HCT116 (cell line): ENCODE data around the gene UAP1. TPM values are rescaled to one million over a fixed set of nuclear protein-coding genes. Genes with fewer than 3 reads are reported as not detected.

Experiments used
- ATAC-seq: fragments of 200-7000 bp; cut with Tn5 transposase; 2 replicates; pipeline ENCODE4 v1.9.1; 2020; ENCODE audit warnings: mild to moderate bottlenecking, moderate library complexity
- Bru-seq: library from RNA; stranded (reverse); fragments of 400-500 nt; gene quantifications from one replicate; lab custom pipeline; 2021; lab: Mats Ljungman, UMichigan
- BruChase-seq, 2 experiments: library from RNA; stranded (reverse); fragments of 400-500 nt; gene quantifications; one replicate each; lab custom pipeline; 2021; lab: Mats Ljungman, UMichigan
- BruUV-seq: library from RNA; stranded (reverse); fragments of 400-500 nt; replicated peaks from 2 replicates; lab custom pipeline; 2021; lab: Mats Ljungman, UMichigan
- CTCF ChIA-PET: fragments of 300-600 bp; sonication (Branson Sonifier 250); formaldehyde crosslinking; loops from one replicate; lab custom pipeline; 2021; ENCODE audit warnings: antibody characterized with exemption; lab: Charles Lee
- POLR2A ChIA-PET: fragments of 300-600, 350-600 bp; sonication (Branson Sonifier 250); formaldehyde crosslinking; loops from one replicate; lab custom pipeline; 2021; ENCODE audit warnings: antibody characterized with exemption; lab: Charles Lee
- RAD21 ChIA-PET, 2 experiments: fragments of 300-600 bp; sonication (Branson Sonifier 250); formaldehyde crosslinking; loops; one replicate each; lab custom pipeline; 2023; ENCODE audit warnings: low total read pairs in 2 of 2; ENCODE audit not compliant: uncharacterized antibody in 2 of 2, unreplicated experiment in 2 of 2, low non-redundant PET in 1 of 2; lab: Charles Lee
- DNase-seq: peaks from one replicate; pipeline ENCODE4 v3.0.0-alpha.2; 2010; ENCODE audit warnings: low read depth, low spot score
- H2AFZ ChIP-seq: fragments of 200-600 bp; shearing (Covaris generic), sonication (generic); 2 replicates; pipeline ENCODE4 v1.6.1; 2017; ENCODE audit warnings: low read depth, mixed run types, mixed read lengths, antibody characterized with exemption, low read length; ENCODE audit not compliant: poor library complexity, severe bottlenecking
- H3K27ac ChIP-seq: 2 replicates; pipeline ENCODE4 v1.5.1; 2012; ENCODE audit warnings: low read depth, low read length
- H3K27me3 ChIP-seq: fragments of 200-600 bp; sonication (generic); 2 replicates; pipeline ENCODE4 v1.6.1; 2016; ENCODE audit warnings: mixed run types, low read length, mixed read lengths; ENCODE audit not compliant: insufficient read depth
- H3K36me3 ChIP-seq, 2 experiments: fragments of 200-500 bp in 1 of 2; fragments of 200-600 bp in 1 of 2; sonication (Bioruptor generic) in 1 of 2; sonication (generic) in 1 of 2; 2 replicates each; pipeline versions ENCODE4 v1.5.1 to v1.6.1; 2014 to 2016; ENCODE audit warnings: low read length in 2 of 2, inconsistent platforms in 1 of 2, mixed read lengths in 1 of 2, mixed run types in 1 of 2; ENCODE audit not compliant: insufficient read depth in 2 of 2, control insufficient read depth in 1 of 2
- H3K4me1 ChIP-seq, 2 experiments: fragments of 200-600 bp in 1 of 2; sonication (generic) in 1 of 2; 2 replicates each; pipeline versions ENCODE4 v1.5.1 to v1.6.1; 2012 to 2017; ENCODE audit warnings: low read length in 2 of 2, inconsistent platforms in 1 of 2, mild to moderate bottlenecking in 1 of 2, mixed read lengths in 1 of 2, mixed run types in 1 of 2, moderate library complexity in 1 of 2; ENCODE audit not compliant: insufficient read depth in 2 of 2, control insufficient read depth in 1 of 2
- H3K4me2 ChIP-seq: fragments of 200-600 bp; sonication (generic); 2 replicates; pipeline ENCODE4 v1.6.1; 2017; ENCODE audit warnings: mixed run types, low read length, mixed read lengths
- H3K4me3 ChIP-seq, 2 experiments: fragments of 200-600 bp in 1 of 2; sonication (generic) in 1 of 2; replicated peaks in 1 of 2; 2 replicates each; pipeline ENCODE4 v1.5.1; 2011 to 2016; ENCODE audit warnings: low read length in 2 of 2, control low read depth in 1 of 2, low read depth in 1 of 2, mild to moderate bottlenecking in 1 of 2, mixed read lengths in 1 of 2, mixed run types in 1 of 2
- H3K79me2 ChIP-seq: fragments of 200-600 bp; sonication (generic); 2 replicates; pipeline ENCODE4 v1.6.1; 2017; ENCODE audit warnings: mild to moderate bottlenecking, mixed run types, low read length, moderate library complexity, mixed read lengths; ENCODE audit not compliant: insufficient read depth
- H3K9ac ChIP-seq: fragments of 200-600 bp; sonication (generic); 2 replicates; pipeline ENCODE4 v1.6.1; 2016; ENCODE audit warnings: low read length, mixed read lengths
- H3K9me2 ChIP-seq: fragments of 200-600 bp; sonication (generic), shearing (Covaris generic); 2 replicates; pipeline ENCODE4 v1.6.1; 2017; ENCODE audit warnings: mixed run types, mild to moderate bottlenecking, moderate library complexity; ENCODE audit not compliant: insufficient read depth
- H3K9me3 ChIP-seq, 2 experiments: fragments of 200-500 bp in 1 of 2; fragments of 200-600 bp in 1 of 2; sonication (Bioruptor generic) in 1 of 2; sonication (generic) in 1 of 2; 2 replicates each; pipeline ENCODE4 v1.6.1; 2014 to 2017; ENCODE audit warnings: low read length in 2 of 2, mixed read lengths in 2 of 2, inconsistent platforms in 1 of 2, low read depth in 1 of 2, mild to moderate bottlenecking in 1 of 2, mixed run types in 1 of 2, moderate library complexity in 1 of 2; ENCODE audit not compliant: control insufficient read depth in 1 of 2, insufficient read depth in 1 of 2
- H4K20me1 ChIP-seq: fragments of 200-600 bp; sonication (generic), shearing (Covaris generic); 2 replicates; pipeline ENCODE4 v1.6.1; 2017; ENCODE audit warnings: mixed run types, mild to moderate bottlenecking, moderate library complexity; ENCODE audit not compliant: insufficient read depth
- CBX3 ChIP-seq: IDR thresholded peaks from 2 replicates; pipeline ENCODE4 v1.6.1; 2012; ENCODE audit warnings: low read depth
- EGR1 ChIP-seq: IDR thresholded peaks from 2 replicates; pipeline ENCODE4 v1.6.1; 2012; ENCODE audit warnings: low read depth
- FOSL1 ChIP-seq: IDR thresholded peaks from 2 replicates; pipeline ENCODE4 v1.6.1; 2012; ENCODE audit warnings: low read depth
- POLR2AphosphoS5 ChIP-seq: IDR thresholded peaks from 2 replicates; pipeline ENCODE4 v1.6.1; 2011; ENCODE audit warnings: mild to moderate bottlenecking, low read depth, low read length, moderate library complexity
- SIN3A ChIP-seq: IDR thresholded peaks from 2 replicates; pipeline ENCODE4 v1.6.1; 2012; ENCODE audit warnings: low read depth
- ZFX ChIP-seq: fragments of 450-650 bp; IDR thresholded peaks from 2 replicates; pipeline ENCODE4 v1.6.1; 2017
- ZNF274 ChIP-seq: fragments of 200-500 bp; sonication (Bioruptor generic); IDR thresholded peaks from 2 replicates; pipeline ENCODE4 v1.6.1; 2014; ENCODE audit warnings: mild to moderate bottlenecking, low read depth, low read length, inconsistent platforms
- intact Hi-C: fragments of 100-400 bp; cut with micrococcal nuclease; formaldehyde crosslinking; loops from 2 replicates; pipeline ENCODE4 v1.10.0; 2022
- long read RNA-seq: library from polyadenylated mRNA; unstranded; transcript quantifications from one replicate; pipeline ENCODE4 v2.0.0, GENCODE V29; 2021; ENCODE audit not compliant: unreplicated experiment
- polyA plus RNA-seq: library from polyadenylated mRNA; unstranded; fragments of >200 nt; gene quantifications from 2 replicates; pipeline ENCODE4 v1.2.1, GENCODE V29; 2012; ENCODE audit warnings: missing spikeins
- total RNA-seq: library from RNA; stranded (reverse); gene quantifications from one replicate; pipeline ENCODE4 v1.2.1, GENCODE V29; 2021; ENCODE audit not compliant: unreplicated experiment
- TF ChIP-seq, protein P1 (sequence below): IDR thresholded peaks from 2 replicates; pipeline ENCODE4 v1.6.1; 2012
- TF ChIP-seq, protein P2 (sequence below): IDR thresholded peaks from 2 replicates; pipeline ENCODE4 v1.6.1; 2012

The UAP1 gene
- total RNA-seq (51.4 TPM), Bru-seq, nascent RNA (percentile 93 among the genes with signal in this experiment), BruChase-seq, experiment 1, labeled RNA remaining after a 6-hour chase (percentile 88 among the genes with signal in this experiment), BruChase-seq, experiment 2, labeled RNA remaining after a 2-hour chase (percentile 78 among the genes with signal in this experiment)
- polyA plus RNA-seq = 35.8 and 36.1 TPM in 2 replicates
- long read RNA-seq, transcript UAP1-204 (10 exons, 2,294 nt) = minor isoform, 12 of 127 reads
- long read RNA-seq, transcript UAP1-201 (11 exons, 2,377 nt) = major isoform, 72 of 127 reads
- long read RNA-seq, partial matches to known transcripts = 7 of 127 reads
- long read RNA-seq, other reads (novel, unspliced or antisense) = 35 of 127 reads

DNA sequence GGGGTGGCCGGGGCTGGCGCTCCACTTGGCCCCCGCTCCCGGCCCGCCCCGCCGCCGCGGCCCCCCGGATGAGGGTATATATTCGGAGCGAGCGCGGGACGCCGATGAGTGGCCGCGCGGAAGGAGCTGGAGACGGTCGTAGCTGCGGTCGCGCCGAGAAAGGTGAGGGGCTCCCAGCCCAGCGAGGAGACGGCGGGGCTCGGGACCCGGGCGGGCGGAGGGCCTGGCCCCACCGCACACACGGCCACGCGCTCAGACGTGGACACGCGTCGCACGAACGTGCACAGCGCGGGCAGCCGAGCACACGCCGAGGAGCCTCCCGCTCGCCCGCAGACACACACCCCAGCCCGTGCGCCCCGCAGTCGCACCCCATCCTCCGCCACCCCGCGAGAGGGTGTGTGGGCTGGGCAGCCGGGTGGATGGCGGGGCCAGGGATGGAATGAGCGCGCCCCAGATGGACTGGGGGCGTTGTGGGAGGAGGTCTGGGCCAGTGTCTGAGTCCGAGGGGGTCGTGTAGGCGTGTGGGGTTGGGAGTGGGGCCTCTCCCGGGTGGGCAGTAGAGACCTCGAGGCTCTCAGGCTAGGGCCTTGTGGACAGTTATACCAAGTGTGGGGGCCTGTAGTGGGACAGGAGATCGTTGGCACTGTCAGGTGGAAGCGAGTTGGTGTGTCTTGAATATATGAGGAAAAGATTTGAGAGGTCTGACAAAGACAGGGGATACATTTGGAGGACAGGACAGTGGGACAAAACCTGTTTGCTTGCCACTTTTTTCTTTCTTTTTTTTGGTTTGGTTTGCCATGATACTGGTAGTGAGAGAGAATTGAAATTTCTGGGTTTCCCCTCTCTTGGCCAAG lies at the start of gene UAP1:
TSS of gene UAP1 (plus strand) at position 107 of the 854 bp plus-strand sequence. CDS start 4,347 bp downstream, outside the sequence.
- Histone ChIP-seq H3K36me3 (peaks cover under 1 to 2% of the 10 kb centered on the region in 2 experiments; a peak in 1 of 4 replicates), H2AFZ (peak within 1 kb of the TSS; percentile 58), H3K9me2 (no peaks in the 10 kb centered on the region), H3K4me1 (peaks cover 0 to 21% of the 10 kb centered on the region in 2 experiments; a peak in 3 of 4 replicates), H3K27ac (peak within 1 kb of the TSS; percentile 84), H3K9ac (peak within 1 kb of the TSS; percentile 91), H3K9me3 (no peaks in the 10 kb centered on the region), H3K4me2 (peak within 1 kb of the TSS; percentile 95), H3K27me3 (no peaks in the 10 kb centered on the region), H4K20me1 (no peaks in the 10 kb centered on the region), H3K79me2 (peaks cover 50% of the 10 kb centered on the region), H3K4me3 (peak within 1 kb of the TSS; percentile 80 to 96)
- BruUV-seq = no TSS peak
- intact Hi-C loops = loop anchor here (10.0 kb wide), 1 partner anchor 207 kb away; no protein-coding TSS in a partner anchor
- TF ChIP-seq CBX3 (peak; percentile 27; the same call in 1 of the 2 replicates), ZFX (peak; percentile 38; the same call in 1 of the 2 replicates), POLR2AphosphoS5 (no peak), SIN3A (peak; percentile 14; the same call in 1 of the 2 replicates), FOSL1 (no peak), ZNF274 (no peak), EGR1 (no peak)
- TF ChIP-seq, protein P1, sequence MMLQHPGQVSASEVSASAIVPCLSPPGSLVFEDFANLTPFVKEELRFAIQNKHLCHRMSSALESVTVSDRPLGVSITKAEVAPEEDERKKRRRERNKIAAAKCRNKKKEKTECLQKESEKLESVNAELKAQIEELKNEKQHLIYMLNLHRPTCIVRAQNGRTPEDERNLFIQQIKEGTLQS = no peak
- TF ChIP-seq, protein P2, sequence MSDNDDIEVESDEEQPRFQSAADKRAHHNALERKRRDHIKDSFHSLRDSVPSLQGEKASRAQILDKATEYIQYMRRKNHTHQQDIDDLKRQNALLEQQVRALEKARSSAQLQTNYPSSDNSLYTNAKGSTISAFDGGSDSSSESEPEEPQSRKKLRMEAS = peak; percentile 52; the same call in 1 of the 2 replicates
- ChIA-PET POLR2A (interaction anchor here (1.0 kb wide), 1 partner anchor 13 kb away, joined by 3 read pairs; no protein-coding TSS in a partner anchor), RAD21 (no interaction called here), CTCF (no interaction called here)
- DNase-seq (no peak), ATAC-seq (peak; percentile 49)
